IPS-18a (cell line): ENCODE measurements around the gene KCND3.
"Not testable (repeated sequence)": the region's sequence is repeated elsewhere in the genome, so short reads cannot be mapped to it uniquely, and the experiment has no call there.

ENCODE experiments used
- H3K27ac ChIP-seq: one replicate; pipeline ENCODE4 v1.5.1; 2013; ENCODE audit warnings: low read length
- H3K27me3 ChIP-seq: one replicate; pipeline ENCODE4 v1.6.1; 2013; ENCODE audit warnings: mild to moderate bottlenecking, low read length; ENCODE audit not compliant: control insufficient read depth, insufficient read depth
- H3K36me3 ChIP-seq: one replicate; pipeline ENCODE4 v1.6.1; 2013; ENCODE audit warnings: low read depth, low read length; ENCODE audit not compliant: control insufficient read depth
- H3K4me1 ChIP-seq: one replicate; pipeline ENCODE4 v1.6.1; 2013; ENCODE audit warnings: low read depth, low read length; ENCODE audit not compliant: control insufficient read depth
- H3K4me3 ChIP-seq: one replicate; pipeline ENCODE4 v1.5.1; 2013; ENCODE audit warnings: low read length
- H3K9ac ChIP-seq: one replicate; pipeline ENCODE4 v1.6.1; 2013; ENCODE audit warnings: mild to moderate bottlenecking, low read length, moderate library complexity
- H3K9me3 ChIP-seq: one replicate; pipeline ENCODE4 v1.6.1; 2013; ENCODE audit warnings: low read depth, low read length; ENCODE audit not compliant: control insufficient read depth

KCND3 gene

GRCh38 chr1:111754984-111755330 lies 234.5 kb downstream of the KCND3 start:
- peak overlapping the region; percentile 96 for H3K9ac ChIP-seq
- H3K4me1 ChIP-seq = peaks cover 10% of the 10 kb centered on the region
- H3K27me3 ChIP-seq = no peaks in the 10 kb centered on the region
- no peaks in the 10 kb centered on the region for H3K9me3 ChIP-seq
- H3K27ac ChIP-seq = peak overlapping the region; percentile 94
- peak overlapping the region; percentile 93 for H3K4me3 ChIP-seq
- H3K36me3 ChIP-seq = peaks cover 10% of the 10 kb centered on the region

- H3K27ac ChIP-seq = no peak overlapping the region
- H3K36me3 ChIP-seq = no peaks in the 10 kb centered on the region
- no peak overlapping the region for H3K9ac ChIP-seq
- H3K9me3 ChIP-seq = no peaks in the 10 kb centered on the region
- H3K27me3 ChIP-seq = no peaks in the 10 kb centered on the region
- H3K4me3 ChIP-seq = no peak overlapping the region
- H3K4me1 ChIP-seq = peaks cover 9% of the 10 kb centered on the region
Observed at GRCh38 chr1:111751906-111752575, 237.4 kb downstream of the KCND3 start.

GRCh38 chr1:111750856-111751255 lies 238.6 kb downstream of the KCND3 start:
- Histone ChIP-seq H3K27me3 (no peaks in the 10 kb centered on the region), H3K4me1 (peaks cover 3% of the 10 kb centered on the region), H3K27ac (no peak overlapping the region), H3K9ac (no peak overlapping the region), H3K9me3 (no peaks in the 10 kb centered on the region), H3K4me3 (no peak overlapping the region), H3K36me3 (no peaks in the 10 kb centered on the region)

GRCh38 chr1:111749628-111750027 lies 239.8 kb downstream of the KCND3 start:
- Histone ChIP-seq H3K36me3 (no peaks in the 10 kb centered on the region), H3K4me3 (no peak overlapping the region), H3K4me1 (peaks cover 2% of the 10 kb centered on the region), H3K9me3 (no peaks in the 10 kb centered on the region), H3K27me3 (no peaks in the 10 kb centered on the region), H3K9ac (no peak overlapping the region), H3K27ac (no peak overlapping the region)

GRCh38 chr1:111747947-111748346 lies 241.5 kb downstream of the KCND3 start:
- no peak overlapping the region for H3K27ac ChIP-seq
- H3K9ac ChIP-seq = no peak overlapping the region
- no peaks in the 10 kb centered on the region for H3K27me3 ChIP-seq
- H3K4me1 ChIP-seq = no peaks in the 10 kb centered on the region
- no peaks in the 10 kb centered on the region for H3K9me3 ChIP-seq
- no peak overlapping the region for H3K4me3 ChIP-seq
- no peaks in the 10 kb centered on the region for H3K36me3 ChIP-seq

- no peaks in the 10 kb centered on the region for H3K9me3 ChIP-seq
- no peaks in the 10 kb centered on the region for H3K36me3 ChIP-seq
- H3K4me3 ChIP-seq = no peak overlapping the region
- H3K9ac ChIP-seq = no peak overlapping the region
- no peaks in the 10 kb centered on the region for H3K4me1 ChIP-seq
- H3K27ac ChIP-seq = no peak overlapping the region
- peaks cover 5% of the 10 kb centered on the region for H3K27me3 ChIP-seq
Observed at GRCh38 chr1:111747282-111747734, 242.2 kb downstream of the KCND3 start.

- H3K4me1 ChIP-seq = no peaks in the 10 kb centered on the region
- peaks cover 12% of the 10 kb centered on the region for H3K27me3 ChIP-seq
- H3K9ac ChIP-seq = no peak overlapping the region
- no peak overlapping the region for H3K4me3 ChIP-seq
- no peak overlapping the region for H3K27ac ChIP-seq
- H3K9me3 ChIP-seq = no peaks in the 10 kb centered on the region
- H3K36me3 ChIP-seq = no peaks in the 10 kb centered on the region
Observed at GRCh38 chr1:111746614-111746999, 242.9 kb downstream of the KCND3 start.

- Histone ChIP-seq H3K27ac (no peak overlapping the region), H3K9ac (no peak overlapping the region)
Observed at GRCh38 chr1:111745675-111746613, 243.5 kb downstream of the KCND3 start.

GRCh38 chr1:111743679-111744101 lies 245.8 kb downstream of the KCND3 start:
- Histone ChIP-seq H3K9ac (no peak overlapping the region), H3K27me3 (peaks cover 22% of the 10 kb centered on the region), H3K36me3 (no peaks in the 10 kb centered on the region), H3K4me3 (no peak overlapping the region), H3K27ac (no peak overlapping the region), H3K9me3 (no peaks in the 10 kb centered on the region), H3K4me1 (peaks cover 3% of the 10 kb centered on the region)

More at GRCh38 chr1:111745675-111746613, 243.5 kb downstream of the KCND3 start:
- Histone ChIP-seq H3K36me3 (no peaks in the 10 kb centered on the region), H3K9me3 (no peaks in the 10 kb centered on the region), H3K4me3 (no peak overlapping the region), H3K4me1 (no peaks in the 10 kb centered on the region), H3K27me3 (peaks cover 19% of the 10 kb centered on the region)

GRCh38 chr1:111742938-111743549 lies 246.4 kb downstream of the KCND3 start:
- H3K9me3 ChIP-seq = no peaks in the 10 kb centered on the region
- H3K4me3 ChIP-seq = no peak overlapping the region
- no peaks in the 10 kb centered on the region for H3K36me3 ChIP-seq
- H3K27me3 ChIP-seq = peaks cover 25% of the 10 kb centered on the region
- H3K27ac ChIP-seq = no peak overlapping the region
- no peak overlapping the region for H3K9ac ChIP-seq
- H3K4me1 ChIP-seq = peaks cover 4% of the 10 kb centered on the region

- not testable (repeated sequence) for H3K9ac ChIP-seq, H3K4me3 ChIP-seq, H3K9me3 ChIP-seq, H3K27ac ChIP-seq, H3K36me3 ChIP-seq
- H3K27me3 ChIP-seq = peaks cover 32% of the 10 kb centered on the region
- H3K4me1 ChIP-seq = peaks cover 11% of the 10 kb centered on the region
Observed at GRCh38 chr1:111742292-111742691, 247.2 kb downstream of the KCND3 start.
